ENCODE results near the gene LRRC17. TPM values are rescaled to one million over a fixed set of nuclear protein-coding genes. Genes with fewer than 3 reads are reported as not detected.
"Not testable (repeated sequence)": the region's sequence is repeated elsewhere in the genome, so short reads cannot be mapped to it uniquely, and the experiment has no call there.

LRRC17 gene
- total RNA-seq, 1 experiment from 2014 or later: 0.11 TPM

DNA sequence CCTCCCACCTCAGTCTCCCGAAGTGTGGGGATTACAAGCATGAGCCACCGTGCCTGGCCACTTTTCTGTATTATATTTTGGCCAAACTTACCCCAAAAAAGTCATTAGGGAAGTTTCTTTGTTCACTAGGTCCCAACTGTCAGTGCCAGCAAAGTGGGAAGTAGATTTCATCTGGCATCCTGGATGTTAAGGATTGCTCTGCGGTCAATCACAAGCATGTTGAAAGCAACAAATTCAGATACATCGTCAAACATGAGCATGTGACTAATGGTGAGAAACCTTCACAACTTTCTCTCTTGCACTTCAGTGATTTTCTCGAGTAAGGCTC is 14.3 kb upstream of the LRRC17 start:
- no TSS peak for BruUV-seq (replicated peaks)
- TF ChIP-seq, protein P1, sequence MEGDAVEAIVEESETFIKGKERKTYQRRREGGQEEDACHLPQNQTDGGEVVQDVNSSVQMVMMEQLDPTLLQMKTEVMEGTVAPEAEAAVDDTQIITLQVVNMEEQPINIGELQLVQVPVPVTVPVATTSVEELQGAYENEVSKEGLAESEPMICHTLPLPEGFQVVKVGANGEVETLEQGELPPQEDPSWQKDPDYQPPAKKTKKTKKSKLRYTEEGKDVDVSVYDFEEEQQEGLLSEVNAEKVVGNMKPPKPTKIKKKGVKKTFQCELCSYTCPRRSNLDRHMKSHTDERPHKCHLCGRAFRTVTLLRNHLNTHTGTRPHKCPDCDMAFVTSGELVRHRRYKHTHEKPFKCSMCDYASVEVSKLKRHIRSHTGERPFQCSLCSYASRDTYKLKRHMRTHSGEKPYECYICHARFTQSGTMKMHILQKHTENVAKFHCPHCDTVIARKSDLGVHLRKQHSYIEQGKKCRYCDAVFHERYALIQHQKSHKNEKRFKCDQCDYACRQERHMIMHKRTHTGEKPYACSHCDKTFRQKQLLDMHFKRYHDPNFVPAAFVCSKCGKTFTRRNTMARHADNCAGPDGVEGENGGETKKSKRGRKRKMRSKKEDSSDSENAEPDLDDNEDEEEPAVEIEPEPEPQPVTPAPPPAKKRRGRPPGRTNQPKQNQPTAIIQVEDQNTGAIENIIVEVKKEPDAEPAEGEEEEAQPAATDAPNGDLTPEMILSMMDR (conservative IDR thresholded peaks at IDR 0.05; ENCODE audit: low read depth, low read length): no peak
- TF ChIP-seq EZH2phosphoT487 (IDR thresholded peaks at IDR 0.05; ENCODE audit: borderline replicate concordance, low read length) (no peak), EZH2 (IDR thresholded peaks at IDR 0.05; ENCODE audit: low read length, unreplicated experiment) (no peak)

GRCh38 chr7:102902052-102902451 is 10.7 kb upstream of the LRRC17 start:
- H3K4me1 ChIP-seq (ENCODE audit: insufficient read depth, low read length); H3K27me3 ChIP-seq (ENCODE audit: low read length); H4K20me1 ChIP-seq (ENCODE audit: low read length); POLR2A ChIA-PET (ENCODE audit: unreplicated experiment); H3K9me3 ChIP-seq (ENCODE audit: low read length); DNase-seq; ATAC-seq; H3K9ac ChIP-seq (ENCODE audit: low read length); H3K4me2 ChIP-seq (ENCODE audit: low read length); intact Hi-C loops (cut with micrococcal nuclease); H3K79me2 ChIP-seq (ENCODE audit: low read length); H3K9me2 ChIP-seq (replicated peaks; ENCODE audit: low read length); H3K27ac ChIP-seq (ENCODE audit: low read length); BruUV-seq (replicated peaks); H2AFZ ChIP-seq (ENCODE audit: low read length); H3K4me3 ChIP-seq (ENCODE audit: low read length); H3K36me3 ChIP-seq (ENCODE audit: low read depth, low read length); H3F3A ChIP-seq (ENCODE audit: low read length, unreplicated experiment): not testable (repeated sequence)
- CTCF ChIA-PET: interaction anchor here (0.6 kb wide), 1 partner anchor 22 kb away, joined by 8 read pairs; no protein-coding TSS in a partner anchor

More for the DNA sequence above, 14.3 kb upstream of the LRRC17 start:
- Histone ChIP-seq H3K9ac (ENCODE audit: low read length) (no peak overlapping the region), H3K9me2 (replicated peaks; ENCODE audit: low read length) (no peaks in the 10 kb centered on the region), H3K9me3 (ENCODE audit: low read length) (no peaks in the 10 kb centered on the region), H3F3A (ENCODE audit: low read length, unreplicated experiment) (no peaks in the 10 kb centered on the region), H4K20me1 (ENCODE audit: low read length) (no peaks in the 10 kb centered on the region), H3K4me1 (ENCODE audit: insufficient read depth, low read length) (0 out of 2 replicates have a peak, but pooled peaks cover 5% of the 10 kb centered on the region), H2AFZ (ENCODE audit: low read length) (no peak overlapping the region), H3K36me3 (ENCODE audit: low read depth, low read length) (no peaks in the 10 kb centered on the region), H3K4me2 (ENCODE audit: low read length) (no peak overlapping the region), H3K27me3 (ENCODE audit: low read length) (no peaks in the 10 kb centered on the region), H3K27ac (ENCODE audit: low read length) (no peak overlapping the region), H3K79me2 (ENCODE audit: low read length) (no peaks in the 10 kb centered on the region), H3K4me3 (ENCODE audit: low read length) (no peak overlapping the region)
- DNase-seq (no peak), ATAC-seq (no peak)
- intact Hi-C loops (cut with micrococcal nuclease): loop anchor here (10.0 kb wide), 1 partner anchor 166 kb away; no protein-coding TSS in a partner anchor
- POLR2A ChIA-PET (ENCODE audit: unreplicated experiment): no interaction called here
- CTCF ChIA-PET: no interaction called here

- H3K27me3 ChIP-seq (ENCODE audit: low read length); H3K4me2 ChIP-seq (ENCODE audit: low read length); POLR2A ChIA-PET (ENCODE audit: unreplicated experiment); H3K9ac ChIP-seq (ENCODE audit: low read length); ATAC-seq; H3K4me1 ChIP-seq (ENCODE audit: insufficient read depth, low read length); H4K20me1 ChIP-seq (ENCODE audit: low read length); H3F3A ChIP-seq (ENCODE audit: low read length, unreplicated experiment); intact Hi-C loops (cut with micrococcal nuclease); DNase-seq; H3K4me3 ChIP-seq (ENCODE audit: low read length); H3K9me3 ChIP-seq (ENCODE audit: low read length); H3K79me2 ChIP-seq (ENCODE audit: low read length); CTCF ChIA-PET; BruUV-seq (replicated peaks); H3K27ac ChIP-seq (ENCODE audit: low read length); H3K36me3 ChIP-seq (ENCODE audit: low read depth, low read length); H2AFZ ChIP-seq (ENCODE audit: low read length); H3K9me2 ChIP-seq (replicated peaks; ENCODE audit: low read length): not testable (repeated sequence)
Observed at GRCh38 chr7:102903576-102903975, 9.2 kb upstream of the LRRC17 start.

- no peaks in the 10 kb centered on the region for H3K9me3 ChIP-seq (ENCODE audit: low read length)
- H3F3A ChIP-seq (ENCODE audit: low read length, unreplicated experiment): no peaks in the 10 kb centered on the region
- no peak for ATAC-seq
- H3K4me2 ChIP-seq (ENCODE audit: low read length): no peak overlapping the region
- CTCF ChIA-PET: no interaction called here
- no peaks in the 10 kb centered on the region for H3K9me2 ChIP-seq (replicated peaks; ENCODE audit: low read length)
- intact Hi-C loops (cut with micrococcal nuclease): no loop called here
- no TSS peak for BruUV-seq (replicated peaks)
- H3K27me3 ChIP-seq (ENCODE audit: low read length): no peaks in the 10 kb centered on the region
- H3K4me3 ChIP-seq (ENCODE audit: low read length): no peak overlapping the region
- no peak for DNase-seq
- H2AFZ ChIP-seq (ENCODE audit: low read length): no peak overlapping the region
- no peak overlapping the region for H3K27ac ChIP-seq (ENCODE audit: low read length)
- TF ChIP-seq EZH2 (IDR thresholded peaks at IDR 0.05; ENCODE audit: low read length, unreplicated experiment) (no peak), EZH2phosphoT487 (IDR thresholded peaks at IDR 0.05; ENCODE audit: borderline replicate concordance, low read length) (no peak)
- TF ChIP-seq, protein P1 (conservative IDR thresholded peaks at IDR 0.05; ENCODE audit: low read depth, low read length): no peak
- H3K9ac ChIP-seq (ENCODE audit: low read length): no peak overlapping the region
- no peaks in the 10 kb centered on the region for H3K4me1 ChIP-seq (ENCODE audit: insufficient read depth, low read length)
- H4K20me1 ChIP-seq (ENCODE audit: low read length): no peaks in the 10 kb centered on the region
- POLR2A ChIA-PET (ENCODE audit: unreplicated experiment): no interaction called here
- no peaks in the 10 kb centered on the region for H3K79me2 ChIP-seq (ENCODE audit: low read length)
- H3K36me3 ChIP-seq (ENCODE audit: low read depth, low read length): no peaks in the 10 kb centered on the region
Observed at GRCh38 chr7:102908676-102909075, 4.1 kb upstream of the LRRC17 start.
